Measurements from ENCODE around the gene TELO2.
"Not testable (repeated sequence)": the region's sequence is repeated elsewhere in the genome, so short reads cannot be mapped to it uniquely, and the experiment has no call there.

Gene TELO2

GRCh38 chr16:1458336-1458976, 34.7 kb upstream of the TELO2 start:
- DNase-seq, result peak in 1 of 2 donors; percentile 29

- peak in 1 of 2 donors; percentile 73 for DNase-seq
These were observed 34.2 kb upstream of the TELO2 start for GRCh38 chr16:1458977-1459341.

GRCh38 chr16:1459967-1460366, 33.2 kb upstream of the TELO2 start:
- DNase-seq, result no peak

GRCh38 chr16:1460602-1461138, 32.5 kb upstream of the TELO2 start:
- no peak for DNase-seq

- no peak for DNase-seq
These were observed 32.0 kb upstream of the TELO2 start for GRCh38 chr16:1461146-1461545.

- no peak for DNase-seq
These were observed 28.8 kb upstream of the TELO2 start for GRCh38 chr16:1464196-1464893.

- DNase-seq, result no peak
These were observed 28.1 kb upstream of the TELO2 start for GRCh38 chr16:1464894-1465566.

- no peak for DNase-seq
These were observed 27.6 kb upstream of the TELO2 start for GRCh38 chr16:1465567-1465915.

- DNase-seq, result no peak
These were observed 27.1 kb upstream of the TELO2 start for GRCh38 chr16:1466054-1466453.

GRCh38 chr16:1466968-1467521, 26.1 kb upstream of the TELO2 start:
- no peak for DNase-seq

GRCh38 chr16:1468426-1468810, 24.7 kb upstream of the TELO2 start:
- DNase-seq, result no peak

GRCh38 chr16:1469141-1469540, 24.0 kb upstream of the TELO2 start:
- not testable (repeated sequence) for DNase-seq

GRCh38 chr16:1469693-1470201, 23.4 kb upstream of the TELO2 start:
- DNase-seq, result peak in 1 of 2 donors; percentile 23

- DNase-seq, result peak in 1 of 2 donors; percentile 41
These were observed 22.5 kb upstream of the TELO2 start for GRCh38 chr16:1470481-1471251.

- no peak for DNase-seq
These were observed 21.5 kb upstream of the TELO2 start for GRCh38 chr16:1471569-1472194.

GRCh38 chr16:1472974-1473373, 20.2 kb upstream of the TELO2 start:
- no peak for DNase-seq

GRCh38 chr16:1474082-1474795, 18.9 kb upstream of the TELO2 start:
- no peak for DNase-seq

- DNase-seq, result peak; percentile 82 to 87
These were observed 18.2 kb upstream of the TELO2 start, which contains the start of gene CLCN7 for GRCh38 chr16:1474796-1475551. CLCN7 (minus strand) TSS chr16:1475028; CDS start chr16:1474974, 54 bp downstream.

- DNase-seq, result no peak
These were observed 17.5 kb upstream of the TELO2 start for GRCh38 chr16:1475552-1476114.

GRCh38 chr16:1477033-1477432, 16.1 kb upstream of the TELO2 start:
- no peak for DNase-seq

Measured in CD4-positive, alpha-beta T cell treated with Interferon alpha-2 for 1 hour (primary cell).